GM21619 (cell line): ENCODE measurements around the gene AGBL4.
A peak's percentile ranks its signal among the peaks of the same experiment; 100 is the strongest.

ENCODE experiments used
- ATAC-seq: cut with Tn5 transposase; IDR thresholded peaks from one replicate; pipeline ENCODE4 v1.9.1; 2021; ENCODE audit not compliant: unreplicated experiment

The AGBL4 gene

GRCh38 chr1:48916130-48917069 lies 1107.4 kb downstream of the AGBL4 start:
- ATAC-seq, result no peak

DNA sequence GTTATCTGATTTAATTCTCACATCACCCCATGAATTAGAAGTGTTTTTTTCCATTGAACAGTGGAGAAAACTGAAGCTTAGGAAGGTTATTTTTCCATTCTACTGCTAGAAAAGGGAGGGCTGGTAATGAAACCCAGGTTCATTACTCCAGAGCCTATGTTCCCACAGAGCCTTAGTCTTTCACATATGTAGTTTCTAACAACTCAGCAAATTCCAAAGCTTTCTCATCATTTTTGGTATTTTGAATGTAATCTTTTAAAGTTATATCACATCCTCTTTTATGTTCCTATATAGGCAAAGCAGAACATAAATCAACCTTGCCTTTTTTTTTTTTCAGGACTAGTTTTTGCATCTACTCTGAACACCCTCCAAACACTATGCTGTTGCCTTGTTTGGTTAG lies 1115.1 kb downstream of the AGBL4 start:
- ATAC-seq, result no peak

GRCh38 chr1:48906729-48907128 lies 1117.0 kb downstream of the AGBL4 start:
- ATAC-seq, result no peak

GRCh38 chr1:48906164-48906563 lies 1117.6 kb downstream of the AGBL4 start:
- ATAC-seq, result no peak

DNA sequence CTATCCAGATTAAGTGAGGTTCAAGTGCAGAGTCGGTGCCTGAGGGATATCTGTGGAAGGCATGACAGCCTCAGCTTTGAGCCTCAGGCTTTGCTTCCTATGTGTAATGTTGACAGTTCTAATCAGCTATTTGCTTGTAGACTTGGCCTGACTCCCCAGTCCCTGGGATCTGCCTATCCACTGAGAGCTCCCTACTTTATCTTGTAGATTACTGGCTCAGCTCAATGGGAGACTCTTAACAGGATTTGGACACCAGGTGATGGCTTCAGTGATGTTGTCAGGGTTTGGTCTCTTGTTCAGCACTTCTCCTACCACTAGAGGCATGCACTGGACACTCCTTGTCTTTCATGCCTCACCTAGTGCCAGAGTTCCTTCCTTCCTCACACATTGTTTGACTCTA lies 1120.5 kb downstream of the AGBL4 start:
- no peak for ATAC-seq

DNA sequence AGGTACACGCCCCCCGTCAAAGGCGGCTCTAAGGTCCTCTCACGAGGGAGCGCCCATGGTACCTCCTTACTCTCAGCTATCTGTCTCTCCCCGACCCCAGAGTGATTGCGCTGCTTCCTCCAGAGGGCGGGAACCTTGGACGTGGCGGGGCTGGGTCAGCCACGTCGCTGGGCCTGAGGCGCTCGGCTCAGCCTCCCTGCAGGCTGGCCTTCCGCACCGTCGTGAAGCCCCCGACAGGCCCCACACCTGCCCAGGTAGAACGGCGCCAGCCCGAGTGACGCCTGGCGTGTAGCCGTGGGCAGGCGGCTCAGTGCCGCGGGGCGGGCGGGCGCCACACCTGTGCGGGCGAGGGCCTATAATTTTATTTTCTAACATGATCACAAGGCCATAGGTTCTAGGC lies 1124.9 kb downstream of the AGBL4 start:
- ATAC-seq, result no peak

DNA sequence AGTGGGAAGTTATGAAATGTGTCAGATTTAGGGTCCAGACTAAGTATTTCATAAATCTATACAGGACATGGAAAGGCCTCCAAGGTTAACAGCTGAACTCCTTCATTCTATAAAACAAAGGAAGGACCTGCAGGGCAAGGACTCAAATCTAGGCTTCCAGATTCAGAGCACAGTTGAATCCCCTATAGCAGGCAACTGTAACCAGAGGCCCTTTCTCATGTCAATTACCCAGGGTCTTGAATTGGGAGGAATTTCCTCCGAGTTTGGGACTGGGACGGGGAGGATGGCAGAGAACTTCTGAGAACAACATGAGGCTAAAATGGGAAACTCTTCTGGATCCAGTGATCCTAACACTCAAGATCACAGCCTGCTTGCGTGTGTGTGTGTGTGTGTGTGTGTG lies 1134.1 kb downstream of the AGBL4 start:
- no peak for ATAC-seq

DNA sequence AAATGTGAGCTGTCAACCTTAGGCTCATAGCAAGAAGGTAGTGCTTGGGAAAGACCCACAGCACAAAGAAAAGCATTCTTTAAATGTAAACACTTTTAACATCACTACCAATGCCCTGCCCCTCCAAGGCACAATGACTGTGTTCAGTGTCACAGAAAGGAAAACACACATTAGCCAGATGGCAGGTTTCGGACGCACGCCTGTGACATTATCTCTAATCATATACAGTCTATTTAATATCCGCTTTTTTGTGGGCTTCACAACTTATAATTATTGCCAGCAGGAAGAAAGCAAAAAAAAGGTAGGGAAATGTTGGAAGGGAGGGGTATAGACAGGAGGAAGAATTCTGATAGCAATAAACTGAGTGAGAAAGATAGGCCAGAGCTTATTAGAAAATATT lies 1134.7 kb downstream of the AGBL4 start:
- no peak for ATAC-seq

GRCh38 chr1:48887796-48888195 lies 1136.0 kb downstream of the AGBL4 start:
- no peak for ATAC-seq

- no peak for ATAC-seq
Measured at GRCh38 chr1:48882020-48882419, 1141.7 kb downstream of the AGBL4 start.

GRCh38 chr1:48878191-48878940 lies 1145.4 kb downstream of the AGBL4 start:
- no peak for ATAC-seq

GRCh38 chr1:48876330-48876785 lies 1147.4 kb downstream of the AGBL4 start:
- ATAC-seq, result no peak

- no peak for ATAC-seq
Measured at GRCh38 chr1:48875552-48876329, 1148.0 kb downstream of the AGBL4 start.

GRCh38 chr1:48873944-48874343 lies 1149.8 kb downstream of the AGBL4 start:
- ATAC-seq, result no peak

- peak; percentile 67 for ATAC-seq
Measured at GRCh38 chr1:48870596-48870995, 1153.2 kb downstream of the AGBL4 start.

DNA sequence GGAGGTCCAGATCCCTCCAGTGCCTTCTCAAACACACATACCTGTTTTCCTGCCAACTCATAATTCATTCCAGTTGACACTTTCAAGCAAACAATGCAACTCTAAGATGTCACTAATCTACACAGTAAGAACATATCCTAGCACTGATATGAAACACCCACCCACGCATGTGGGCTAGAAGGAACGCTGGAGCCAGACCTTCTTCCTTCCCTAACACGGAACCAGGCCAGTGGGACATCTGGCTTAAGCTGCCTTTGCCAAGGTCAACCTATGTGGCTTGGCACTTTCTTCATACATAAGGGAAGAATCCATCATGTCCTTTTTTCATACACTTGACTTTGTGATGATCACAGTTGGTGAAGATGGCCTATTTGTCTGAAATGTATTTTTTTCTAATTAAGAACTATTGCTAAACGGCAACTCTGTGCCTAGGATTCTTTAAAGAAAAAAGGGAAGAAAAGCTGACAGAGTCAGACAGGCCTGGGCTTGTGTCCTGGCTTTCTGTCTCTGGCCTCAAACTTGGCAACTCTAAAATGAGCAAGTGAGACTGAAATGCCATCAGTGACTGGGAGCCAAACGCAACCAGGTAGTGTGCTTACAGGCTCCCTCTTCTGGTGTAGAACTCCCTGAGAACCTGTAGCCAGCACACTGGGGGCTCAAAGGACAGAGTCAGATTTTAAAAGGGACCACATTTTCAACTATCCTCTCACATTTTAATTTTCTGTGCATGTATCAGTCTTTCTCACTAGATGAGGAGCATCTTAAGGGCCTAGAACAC lies 1154.4 kb downstream of the AGBL4 start:
- ATAC-seq, result no peak

- no peak for ATAC-seq
Measured at GRCh38 chr1:48864913-48865312, 1158.8 kb downstream of the AGBL4 start.

DNA sequence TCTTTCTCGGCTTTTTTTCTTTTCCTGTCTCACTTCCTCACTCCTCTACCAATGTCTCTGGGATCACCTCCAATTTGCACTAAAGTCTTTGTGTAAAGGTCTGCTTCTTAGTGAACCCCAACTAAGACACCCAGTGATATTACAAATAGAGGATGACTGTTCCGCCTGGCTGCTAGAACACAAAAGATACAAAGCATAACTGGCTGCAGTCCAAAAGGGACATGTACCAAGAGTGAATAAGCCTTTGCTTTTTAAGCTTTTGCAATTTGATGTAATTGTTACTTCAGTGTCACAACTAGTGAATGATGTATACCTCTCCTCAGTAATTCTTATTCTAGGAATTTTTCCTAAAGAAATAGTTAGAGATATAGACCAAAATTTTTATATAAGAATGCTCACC lies 1164.3 kb downstream of the AGBL4 start:
- no peak for ATAC-seq

DNA sequence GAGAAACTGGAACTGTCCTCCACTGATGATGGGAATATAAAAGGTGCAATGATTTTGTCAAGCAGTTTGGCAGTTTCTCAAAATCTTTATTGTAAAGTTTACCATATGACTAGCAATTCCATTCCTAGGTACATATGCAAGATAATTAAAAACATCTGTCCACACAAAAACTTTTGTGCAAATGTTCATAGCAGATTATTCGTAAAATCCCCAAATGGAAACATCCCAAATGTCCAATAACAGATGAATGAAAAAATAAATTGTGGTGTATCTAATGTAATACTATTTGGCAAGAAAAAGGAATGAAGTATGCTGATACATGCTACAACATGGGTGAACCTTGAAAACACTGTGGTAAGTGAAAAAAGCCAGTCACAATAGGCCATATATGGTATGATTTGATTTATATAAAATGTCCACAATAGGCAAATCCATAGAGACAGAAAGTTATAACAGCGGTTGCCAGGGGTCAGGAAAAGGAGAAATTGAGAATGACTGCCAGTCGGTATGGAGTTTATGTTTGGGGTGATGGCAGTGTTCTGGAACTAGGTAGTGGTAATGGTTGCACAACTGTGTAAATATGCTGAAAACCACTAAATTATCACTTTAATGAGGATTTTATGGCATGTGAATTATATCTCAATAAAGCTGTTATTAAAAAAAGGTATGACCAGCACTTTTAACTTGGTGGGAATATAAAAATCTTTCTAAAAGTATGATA lies 1165.4 kb downstream of the AGBL4 start:
- ATAC-seq, result no peak

DNA sequence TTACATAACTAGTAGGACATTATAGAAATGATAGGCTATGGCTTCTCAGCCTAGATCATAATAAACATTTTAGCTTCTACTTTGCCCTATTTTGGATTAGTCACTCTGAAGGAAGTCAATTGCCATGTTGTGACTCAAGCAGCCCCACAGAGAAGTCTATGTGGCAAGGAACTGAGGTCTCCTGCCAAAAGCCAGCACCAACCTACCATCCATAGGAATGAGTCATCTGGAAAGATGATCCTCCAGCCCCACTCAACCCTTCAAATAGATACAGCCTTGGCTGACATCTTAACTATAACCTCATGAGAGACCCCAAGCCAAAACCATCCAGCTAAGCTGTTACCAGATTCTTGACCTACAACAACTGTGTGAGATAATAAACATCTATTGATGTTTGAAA lies 1170.7 kb downstream of the AGBL4 start:
- no peak for ATAC-seq
